Adipocyte (in vitro differentiated cells): ENCODE measurements around the gene SLC14A1.

Experiments used
- DNase-seq: peaks from one replicate; pipeline ENCODE4 v3.0.0-alpha.2; 2015; ENCODE audit warnings: low read depth
- H3K27me3 ChIP-seq: replicated peaks from 2 replicates; pipeline ENCODE4 v1.7.0; 2013; ENCODE audit warnings: mild to moderate bottlenecking, low read length, moderate library complexity; ENCODE audit not compliant: control insufficient read depth, insufficient read depth
- H3K36me3 ChIP-seq: 2 replicates; pipeline ENCODE4 v1.7.0; 2013; ENCODE audit warnings: low read length, mild to moderate bottlenecking, moderate library complexity; ENCODE audit not compliant: control insufficient read depth, insufficient read depth, severe bottlenecking
- H3K4me1 ChIP-seq: 2 replicates; pipeline ENCODE4 v1.7.0; 2013; ENCODE audit warnings: mild to moderate bottlenecking, low read length, moderate library complexity; ENCODE audit not compliant: control insufficient read depth, insufficient read depth
- H3K4me3 ChIP-seq: 2 replicates; pipeline ENCODE4 v1.7.0; 2013; ENCODE audit warnings: mild to moderate bottlenecking, low read length, moderate library complexity
- H3K9ac ChIP-seq: 2 replicates; pipeline ENCODE4 v1.7.0; 2013; ENCODE audit warnings: mild to moderate bottlenecking, low read length, moderate library complexity
- H3K9me3 ChIP-seq: 2 replicates; pipeline ENCODE4 v1.7.0; 2013; ENCODE audit warnings: mild to moderate bottlenecking, low read length, moderate library complexity; ENCODE audit not compliant: control insufficient read depth

Gene SLC14A1

DNA sequence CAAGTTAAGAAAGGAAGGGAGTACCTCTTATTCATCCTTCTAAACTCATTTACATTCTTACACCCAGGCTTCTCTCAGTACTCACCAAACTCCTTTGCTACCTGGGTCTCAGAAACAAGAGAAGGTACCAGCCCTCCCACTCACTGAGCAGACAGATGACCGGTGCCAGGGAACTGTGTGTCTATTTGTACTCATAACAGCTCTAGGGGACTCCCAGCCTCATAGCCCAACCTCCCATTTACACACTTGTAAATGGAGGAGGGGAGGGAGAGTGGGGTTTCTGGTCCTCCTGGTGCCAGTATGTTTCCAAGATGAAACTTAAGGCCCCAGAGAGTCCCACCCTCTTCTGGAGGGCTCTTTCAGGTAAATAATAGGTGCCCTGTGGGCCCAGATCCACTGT, 58.7 kb downstream of the SLC14A1 start:
- Histone ChIP-seq H3K27me3 (no peaks in the 10 kb centered on the region), H3K4me1 (peaks cover 38% of the 10 kb centered on the region), H3K9me3 (no peaks in the 10 kb centered on the region), H3K9ac (no peak overlapping the region), H3K4me3 (no peak overlapping the region), H3K36me3 (no peaks in the 10 kb centered on the region)
- DNase-seq, result no peak

DNA sequence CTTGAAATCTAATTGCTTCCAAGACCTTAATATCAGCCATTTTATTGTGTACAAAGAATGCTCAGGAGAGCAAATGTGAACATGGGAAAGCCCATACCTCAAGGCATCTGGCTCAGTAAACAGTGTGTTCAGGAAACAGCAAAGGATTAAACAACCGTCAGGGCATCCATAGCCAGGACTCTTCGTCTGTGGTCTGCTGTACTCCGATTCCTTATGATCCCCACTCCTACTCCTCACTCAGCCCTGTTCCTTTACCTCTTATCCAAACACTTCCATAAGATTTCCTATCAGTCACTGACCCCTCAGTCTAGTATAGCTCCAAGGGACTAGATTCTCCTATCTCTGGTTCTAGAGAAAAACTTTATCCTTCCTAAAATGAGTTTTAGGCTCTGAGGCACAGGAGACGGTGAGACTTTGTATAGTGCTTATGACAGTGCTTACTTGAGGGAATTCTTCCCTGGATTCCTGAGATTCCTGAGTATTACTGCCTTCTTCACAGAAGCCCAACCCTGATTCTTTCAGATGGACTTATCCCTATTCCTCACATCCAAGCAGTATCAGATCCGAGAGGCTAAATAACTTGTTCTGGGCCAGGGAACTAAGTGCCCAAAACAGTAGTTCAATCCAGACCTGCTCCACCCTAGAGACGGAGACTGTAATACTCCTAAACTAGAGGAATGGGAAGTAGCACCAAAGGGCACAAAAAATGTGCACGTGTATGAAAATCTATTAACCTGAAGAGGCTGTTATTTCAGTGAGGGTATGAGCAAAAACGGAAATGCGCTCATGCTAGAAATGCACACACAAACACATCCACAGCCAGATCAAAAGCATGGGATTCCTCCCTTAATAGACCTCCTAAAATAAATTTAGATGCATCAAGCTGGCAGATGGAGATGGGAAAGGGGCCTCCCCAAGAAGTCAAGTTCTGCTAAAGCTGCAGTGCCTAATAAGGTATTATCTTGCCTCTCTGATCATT, 59.4 kb downstream of the SLC14A1 start:
- no peaks in the 10 kb centered on the region for H3K27me3 ChIP-seq
- H3K4me1 ChIP-seq, result peaks cover 34% of the 10 kb centered on the region
- H3K36me3 ChIP-seq, result no peaks in the 10 kb centered on the region
- H3K4me3 ChIP-seq, result peak overlapping the region; percentile 13
- H3K9ac ChIP-seq, result no peak overlapping the region
- H3K9me3 ChIP-seq, result no peaks in the 10 kb centered on the region
- peak; percentile 48 for DNase-seq

DNA sequence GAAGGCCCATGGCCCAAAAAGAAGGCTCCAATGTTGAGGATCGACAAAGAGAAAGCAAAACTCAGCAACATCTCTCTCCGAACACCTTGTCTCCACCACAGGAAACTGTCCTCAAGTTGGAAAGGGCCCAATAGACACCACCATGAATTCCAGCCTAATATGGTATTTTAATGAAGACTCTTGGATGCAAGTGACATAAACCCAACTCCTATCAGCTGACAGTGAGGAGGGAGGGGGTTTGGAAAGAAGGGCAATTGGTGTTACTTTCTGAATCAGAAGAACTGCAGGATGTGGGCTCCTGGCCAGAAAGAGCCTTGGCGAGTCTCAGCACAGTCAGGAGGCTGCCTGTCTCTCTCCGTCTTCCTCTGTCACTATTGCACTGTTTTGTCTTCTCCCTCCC, 61.2 kb downstream of the SLC14A1 start:
- no peaks in the 10 kb centered on the region for H3K9me3 ChIP-seq
- H3K27me3 ChIP-seq, result no peaks in the 10 kb centered on the region
- no peaks in the 10 kb centered on the region for H3K36me3 ChIP-seq
- DNase-seq, result no peak
- peaks cover 24% of the 10 kb centered on the region for H3K4me1 ChIP-seq
- H3K9ac ChIP-seq, result no peak overlapping the region
- H3K4me3 ChIP-seq, result no peak overlapping the region

DNA sequence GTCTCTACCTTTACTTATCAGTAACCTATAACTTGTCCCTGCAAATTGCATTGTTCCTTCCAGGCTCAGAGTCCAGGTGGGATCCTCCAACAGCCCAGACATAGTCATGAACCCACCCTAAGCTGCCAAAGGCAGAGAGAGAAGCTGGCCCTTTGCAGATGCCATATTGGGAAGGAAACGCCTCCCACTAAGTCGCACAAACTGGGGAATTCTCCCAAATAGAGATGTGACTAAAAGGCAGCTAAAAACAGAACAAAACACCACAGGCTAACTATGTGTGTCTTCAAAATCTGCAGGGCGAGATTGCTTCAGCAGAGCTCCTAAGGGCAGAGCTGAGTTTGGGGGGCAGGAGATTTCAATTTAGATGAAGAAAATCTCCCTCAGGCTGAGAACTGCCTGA, 63.0 kb downstream of the SLC14A1 start:
- Histone ChIP-seq H3K36me3 (no peaks in the 10 kb centered on the region), H3K9ac (no peak overlapping the region), H3K27me3 (no peaks in the 10 kb centered on the region), H3K4me1 (peaks cover 20% of the 10 kb centered on the region), H3K9me3 (no peaks in the 10 kb centered on the region), H3K4me3 (no peak overlapping the region)
- no peak for DNase-seq

DNA sequence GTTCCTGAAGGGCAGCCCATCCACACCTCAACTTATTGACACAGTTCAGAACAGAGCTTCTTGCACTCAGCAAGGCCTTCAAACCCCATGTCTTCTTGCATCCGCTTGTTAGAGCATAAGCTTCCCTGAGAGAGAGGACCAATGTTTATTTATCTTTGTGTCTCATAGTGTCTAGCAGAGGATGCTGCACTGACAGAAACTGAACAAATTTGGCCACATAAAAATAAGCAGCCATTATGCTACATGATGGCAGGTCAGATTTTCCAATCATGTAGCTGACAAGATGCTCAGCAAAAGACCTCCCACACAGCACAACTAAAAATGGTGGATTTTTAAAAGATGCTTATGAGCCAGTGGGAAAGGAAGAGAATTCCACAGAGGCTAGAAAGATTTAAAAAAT, 63.4 kb downstream of the SLC14A1 start:
- no peaks in the 10 kb centered on the region for H3K27me3 ChIP-seq
- no peak for DNase-seq

DNA sequence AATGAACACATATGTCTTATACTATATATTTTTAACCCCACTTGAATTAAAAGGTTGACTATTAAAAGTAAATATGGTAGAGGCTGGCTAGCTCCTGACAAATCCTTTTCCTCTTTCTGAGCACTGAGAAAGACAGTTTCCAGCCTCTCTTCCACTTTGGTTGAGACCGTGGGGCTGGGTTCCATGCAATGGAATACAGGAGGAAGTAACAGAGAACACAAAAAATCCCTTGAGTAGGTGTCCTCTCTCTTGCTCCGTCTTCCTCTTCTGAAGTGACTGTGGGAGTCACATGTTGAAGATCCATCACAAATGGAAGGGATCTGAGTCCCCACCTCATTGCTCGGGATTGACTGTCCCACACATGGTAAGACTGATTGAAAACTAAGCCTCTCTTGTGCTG, 64.9 kb downstream of the SLC14A1 start:
- no peaks in the 10 kb centered on the region for H3K36me3 ChIP-seq
- no peak overlapping the region for H3K4me3 ChIP-seq
- no peak overlapping the region for H3K9ac ChIP-seq
- H3K4me1 ChIP-seq, result peaks cover 20% of the 10 kb centered on the region
- no peaks in the 10 kb centered on the region for H3K9me3 ChIP-seq
- DNase-seq, result no peak
- no peaks in the 10 kb centered on the region for H3K27me3 ChIP-seq

More for the DNA sequence above, 63.4 kb downstream of the SLC14A1 start:
- no peak overlapping the region for H3K9ac ChIP-seq
- peaks cover 20% of the 10 kb centered on the region for H3K4me1 ChIP-seq
- H3K4me3 ChIP-seq, result no peak overlapping the region
- H3K36me3 ChIP-seq, result no peaks in the 10 kb centered on the region
- no peaks in the 10 kb centered on the region for H3K9me3 ChIP-seq

DNA sequence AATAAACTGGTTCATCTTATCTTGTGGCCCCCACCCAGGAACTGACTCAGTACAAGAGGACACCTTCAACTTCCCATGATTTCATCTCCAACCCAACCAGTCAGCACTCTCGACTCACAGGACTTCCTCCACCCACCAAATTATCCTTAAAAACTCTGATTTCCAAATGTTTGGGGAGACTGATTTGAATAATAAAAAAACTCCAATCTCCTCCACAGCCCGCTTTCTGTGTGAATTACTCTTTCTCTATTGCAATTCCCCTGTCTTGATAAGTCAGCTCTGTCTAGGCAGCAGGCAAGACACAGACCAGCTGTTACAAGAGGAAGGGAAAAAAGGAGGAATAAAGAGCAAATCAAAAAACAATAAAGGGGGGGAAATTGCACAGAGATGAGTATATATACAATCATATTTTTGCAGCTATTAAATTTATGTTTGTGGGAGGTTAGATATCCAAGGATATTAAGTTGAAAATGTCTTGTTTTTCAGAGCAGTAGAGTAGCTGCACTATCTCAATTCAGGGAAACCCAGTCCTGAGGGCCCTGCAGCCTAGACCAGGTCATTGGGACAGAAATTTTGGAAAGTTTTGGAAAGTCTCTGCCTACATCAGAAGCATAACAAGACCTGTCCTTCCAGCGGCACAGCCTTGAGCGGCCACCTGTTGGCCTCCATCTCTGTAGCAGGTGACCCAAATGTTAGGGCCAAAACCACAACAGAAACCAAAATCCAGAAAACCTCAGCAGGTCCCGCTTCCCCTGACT, 68.7 kb downstream of the SLC14A1 start:
- H3K4me3 ChIP-seq, result no peak overlapping the region
- no peaks in the 10 kb centered on the region for H3K9me3 ChIP-seq
- DNase-seq, result no peak
- no peak overlapping the region for H3K9ac ChIP-seq
- H3K4me1 ChIP-seq, result peaks cover 11% of the 10 kb centered on the region
- no peaks in the 10 kb centered on the region for H3K27me3 ChIP-seq
- H3K36me3 ChIP-seq, result no peaks in the 10 kb centered on the region

DNA sequence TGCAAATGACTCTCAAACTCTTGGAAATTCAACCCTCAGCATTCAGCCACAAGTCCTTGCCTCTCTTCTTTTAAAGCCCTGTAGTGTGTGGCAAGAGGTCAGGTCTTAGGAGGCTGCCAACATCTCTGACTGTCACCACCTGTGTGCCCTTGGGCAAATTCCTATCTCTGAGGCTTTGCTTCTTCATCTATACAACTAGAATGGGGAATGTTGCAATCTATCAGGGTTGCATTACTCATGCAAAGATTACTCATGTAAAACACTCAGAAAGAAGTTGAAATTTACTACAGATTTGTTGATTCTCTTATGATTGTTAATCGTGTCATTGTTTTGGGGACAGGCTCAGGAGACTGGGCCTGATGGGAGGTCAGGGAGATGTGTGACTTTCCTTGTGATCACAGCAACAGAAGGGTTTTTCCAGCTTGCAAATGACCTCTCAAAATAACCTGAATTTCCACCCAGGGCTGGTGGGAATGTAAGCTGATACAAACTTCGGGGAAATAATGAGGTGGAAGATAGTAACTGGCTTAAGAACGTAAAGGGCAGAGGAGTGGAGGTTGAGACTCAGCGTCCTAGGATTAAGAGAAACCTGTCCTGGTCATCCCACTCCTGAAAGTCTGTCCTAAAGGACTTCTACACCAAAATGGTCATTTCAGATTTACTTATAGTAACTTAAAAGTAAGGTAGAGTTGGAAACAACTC, 69.4 kb downstream of the SLC14A1 start:
- peak; percentile 93 for DNase-seq
- H3K27me3 ChIP-seq, result no peaks in the 10 kb centered on the region
- H3K4me1 ChIP-seq, result peaks cover 11% of the 10 kb centered on the region
- H3K4me3 ChIP-seq, result peak overlapping the region; percentile 35
- H3K9me3 ChIP-seq, result no peaks in the 10 kb centered on the region
- no peaks in the 10 kb centered on the region for H3K36me3 ChIP-seq
- H3K9ac ChIP-seq, result no peak overlapping the region

DNA sequence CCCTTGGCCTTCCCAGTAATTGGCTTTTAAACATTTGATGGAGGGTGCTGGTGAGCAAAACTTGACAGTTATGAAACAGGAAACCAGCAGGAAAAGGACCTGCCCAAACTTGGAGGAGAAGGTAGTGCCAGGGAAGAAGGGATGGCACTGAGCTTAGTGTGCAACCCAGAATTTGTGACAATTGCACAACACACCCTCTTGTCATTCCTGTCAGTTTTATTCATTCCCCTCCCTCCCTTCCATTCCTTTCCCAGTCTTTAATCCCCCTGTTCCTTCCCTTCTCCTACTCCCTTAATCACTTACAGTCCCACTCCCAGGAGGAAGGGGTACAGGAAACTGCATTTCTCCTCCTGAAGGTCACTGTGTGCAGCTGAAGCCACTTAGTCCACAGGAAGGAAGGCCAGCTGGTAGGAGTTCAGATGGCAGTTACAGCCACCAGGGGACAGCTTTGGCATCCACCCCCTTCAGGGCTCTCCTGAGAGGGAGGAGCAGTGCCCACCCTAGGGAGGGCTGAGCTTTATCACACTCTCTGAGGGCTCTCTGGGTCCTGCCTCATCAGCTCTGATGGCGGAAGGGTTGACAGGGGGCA, 77.5 kb downstream of the SLC14A1 start:
- H3K27me3 ChIP-seq, result no peaks in the 10 kb centered on the region
- H3K9ac ChIP-seq, result no peak overlapping the region
- DNase-seq, result no peak
- no peak overlapping the region for H3K4me3 ChIP-seq
- no peaks in the 10 kb centered on the region for H3K36me3 ChIP-seq
- peaks cover 22% of the 10 kb centered on the region for H3K9me3 ChIP-seq
- H3K4me1 ChIP-seq, result peaks cover 21% of the 10 kb centered on the region
